Stimulated activated naive CD4-positive, alpha-beta T cell (primary cell): ENCODE data around the gene CTSG.
"Not testable (repeated sequence)": the region's sequence is repeated elsewhere in the genome, so short reads cannot be mapped to it uniquely, and the experiment has no call there.

Experiments used
- DNase-seq, 6 experiments: peaks; one replicate each; lab custom pipeline; 2025; lab: John Stamatoyannopoulos, UW

Gene CTSG

DNA sequence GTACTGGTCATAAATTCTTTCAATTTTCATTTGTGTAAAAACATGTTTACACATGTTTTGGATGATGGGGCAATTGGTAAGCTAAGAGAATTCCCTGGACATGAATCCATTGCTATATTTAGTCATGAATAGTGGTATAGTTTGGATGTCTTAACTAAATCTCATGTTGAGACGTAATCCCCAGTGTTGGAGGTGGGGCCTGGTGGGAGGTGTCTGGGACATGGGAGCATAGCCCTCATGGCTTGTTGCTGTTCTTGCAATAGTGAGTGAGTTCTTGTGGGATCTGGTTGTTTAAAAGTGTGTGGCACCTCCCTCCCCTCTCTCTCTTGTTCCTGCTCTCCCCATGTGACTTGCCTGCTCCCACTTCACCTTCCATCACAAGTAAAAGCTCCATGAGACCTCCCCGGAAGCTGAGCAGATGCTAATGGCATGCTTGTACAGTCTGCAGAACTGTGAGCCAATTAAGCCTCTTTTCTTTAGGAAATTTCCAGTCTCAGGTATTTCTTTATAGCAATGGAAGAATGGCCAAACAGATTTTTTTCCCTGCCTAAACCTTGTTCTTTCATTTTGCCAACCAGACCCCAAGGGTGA lies 33.6 kb downstream of the CTSG start:
- DNase-seq: no peak

DNA sequence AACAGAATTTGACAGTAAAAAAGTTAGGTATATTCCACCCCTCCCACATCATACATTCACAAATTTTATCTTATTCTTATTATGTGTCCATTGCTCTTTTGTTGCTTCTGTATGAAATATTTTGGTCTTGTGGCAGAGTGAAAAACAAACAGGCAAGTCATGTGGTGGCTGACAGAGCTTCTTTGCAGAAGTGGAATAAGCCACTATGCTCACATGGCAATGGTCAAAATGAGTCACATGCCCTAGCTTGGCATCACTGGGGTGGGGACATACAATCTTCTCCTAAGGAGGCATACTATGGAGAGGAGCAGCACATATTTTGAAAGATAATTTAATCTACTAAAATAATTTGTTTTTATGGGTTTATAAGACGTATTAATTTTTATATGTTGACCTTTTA lies 40.3 kb downstream of the CTSG start:
- no peak for DNase-seq

DNA sequence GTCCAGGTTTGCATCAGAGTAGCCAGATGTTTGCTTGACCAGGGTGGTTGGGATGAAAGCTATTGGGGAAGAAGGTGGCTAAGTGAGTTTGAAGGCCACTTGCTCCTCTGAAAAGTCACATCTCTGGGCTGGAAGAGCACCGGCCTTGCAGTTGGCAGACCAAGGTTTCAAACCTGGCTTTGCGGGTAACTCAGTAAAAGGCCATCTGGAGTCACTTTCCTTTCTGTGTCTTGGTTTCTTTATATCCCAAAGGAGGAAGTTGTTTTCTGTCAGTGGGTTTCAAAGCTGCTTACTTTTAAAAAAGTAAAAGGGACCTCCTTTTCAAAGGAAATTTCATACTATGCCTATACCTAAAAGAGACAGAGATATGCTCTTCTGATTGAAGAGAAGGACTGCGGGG lies 41.8 kb downstream of the CTSG start:
- no peak for DNase-seq

DNA sequence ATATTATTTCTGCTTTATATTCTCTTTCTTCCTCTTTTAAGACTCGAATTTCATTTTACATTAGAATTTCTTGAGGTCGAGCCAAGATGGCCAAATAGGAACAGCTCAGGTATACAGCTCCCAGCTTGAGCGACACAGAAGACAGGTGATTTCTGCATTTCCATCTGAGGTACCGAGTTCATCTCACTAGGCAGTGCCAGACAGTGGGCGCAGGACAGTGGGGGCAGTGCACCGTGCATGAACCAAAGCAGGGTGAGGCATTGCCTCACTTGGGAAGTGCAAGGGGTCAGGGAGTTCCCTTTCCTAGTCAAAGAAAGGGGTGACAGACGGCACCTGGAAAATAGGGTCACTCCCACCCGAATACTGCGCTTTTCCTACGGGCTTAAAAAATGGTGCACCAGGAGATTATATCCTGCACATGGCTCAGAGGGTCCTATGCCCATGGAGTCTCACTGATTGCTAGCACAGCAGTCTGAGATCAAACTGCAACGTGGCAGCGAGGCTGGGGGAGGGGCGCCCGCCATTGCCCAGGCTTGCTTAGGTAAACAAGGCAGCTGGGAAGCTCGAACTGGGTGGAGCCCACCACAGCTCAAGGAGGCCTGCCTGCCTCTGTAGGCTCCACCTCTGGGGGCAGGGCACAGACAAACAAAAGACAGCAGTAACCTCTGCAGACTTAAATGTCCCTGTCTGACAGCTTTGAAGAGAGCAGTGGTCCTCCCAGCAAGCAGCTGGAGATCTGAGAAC lies 50.0 kb downstream of the CTSG start:
- DNase-seq: not testable (repeated sequence)
